OCI-LY7 (cell line): ENCODE data around the gene MERTK.

Experiments
- EZH2phosphoT487 ChIP-seq: fragments of 200-600 bp; sonication (generic); IDR thresholded peaks from 2 replicates; pipeline ENCODE4 v1.6.1; 2018; ENCODE audit warnings: low read depth, borderline replicate concordance, mild to moderate bottlenecking, mixed run types, antibody characterized with exemption, low read length, moderate library complexity, mixed read lengths
- TF ChIP-seq, protein P1 (sequence below): fragments of 200-600 bp; sonication (generic); conservative IDR thresholded peaks from 2 replicates; pipeline ENCODE4 v1.5.1; 2014; ENCODE audit warnings: mild to moderate bottlenecking, antibody characterized with exemption, low read length, moderate library complexity, mixed read lengths

- TF ChIP-seq, protein P1, sequence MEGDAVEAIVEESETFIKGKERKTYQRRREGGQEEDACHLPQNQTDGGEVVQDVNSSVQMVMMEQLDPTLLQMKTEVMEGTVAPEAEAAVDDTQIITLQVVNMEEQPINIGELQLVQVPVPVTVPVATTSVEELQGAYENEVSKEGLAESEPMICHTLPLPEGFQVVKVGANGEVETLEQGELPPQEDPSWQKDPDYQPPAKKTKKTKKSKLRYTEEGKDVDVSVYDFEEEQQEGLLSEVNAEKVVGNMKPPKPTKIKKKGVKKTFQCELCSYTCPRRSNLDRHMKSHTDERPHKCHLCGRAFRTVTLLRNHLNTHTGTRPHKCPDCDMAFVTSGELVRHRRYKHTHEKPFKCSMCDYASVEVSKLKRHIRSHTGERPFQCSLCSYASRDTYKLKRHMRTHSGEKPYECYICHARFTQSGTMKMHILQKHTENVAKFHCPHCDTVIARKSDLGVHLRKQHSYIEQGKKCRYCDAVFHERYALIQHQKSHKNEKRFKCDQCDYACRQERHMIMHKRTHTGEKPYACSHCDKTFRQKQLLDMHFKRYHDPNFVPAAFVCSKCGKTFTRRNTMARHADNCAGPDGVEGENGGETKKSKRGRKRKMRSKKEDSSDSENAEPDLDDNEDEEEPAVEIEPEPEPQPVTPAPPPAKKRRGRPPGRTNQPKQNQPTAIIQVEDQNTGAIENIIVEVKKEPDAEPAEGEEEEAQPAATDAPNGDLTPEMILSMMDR, result no peak
- no peak for TF ChIP-seq EZH2phosphoT487
These were observed 48.8 kb downstream of the MERTK start for GRCh38 chr2:111947219-111947618.
